Testis (tissue), 2 donors: ENCODE results near the gene SPATA1.

ENCODE experiments used
- POLR2A ChIP-seq: fragments of 450-650 bp; IDR thresholded peaks from one replicate; pipeline ENCODE4 v1.6.1; 2017; ENCODE audit warnings: antibody characterized with exemption, mild to moderate bottlenecking, moderate library complexity
- TF ChIP-seq, protein P1 (sequence below), 3 experiments: fragments of 450-650 bp in 2 of 3; fragments of 200-600 bp in 1 of 3; sonication (generic) in 1 of 3; IDR thresholded peaks; one replicate each; pipeline ENCODE4 v1.5.1; 2016 to 2019; ENCODE audit warnings: antibody characterized with exemption in 3 of 3, mild to moderate bottlenecking in 2 of 3, moderate library complexity in 1 of 3

DNA sequence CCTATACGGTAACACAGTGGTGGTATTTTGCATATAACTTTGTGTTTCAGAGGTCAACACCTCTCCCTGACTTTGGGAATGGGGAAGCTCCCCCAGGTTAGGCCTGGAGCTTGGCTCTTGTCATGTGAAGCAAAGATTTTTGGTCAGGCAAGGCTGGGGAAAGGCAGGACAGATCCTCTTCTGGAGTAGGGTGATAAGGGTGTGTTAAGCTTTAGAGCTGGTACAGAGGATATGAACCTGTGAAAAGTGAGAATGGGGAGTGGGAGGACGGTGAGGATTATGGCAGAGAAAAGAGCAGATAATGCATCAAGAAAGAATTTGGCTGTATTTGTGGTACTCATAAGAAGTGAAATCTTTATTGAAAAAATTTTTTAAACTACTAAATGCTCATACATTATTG lies 24.9 kb upstream of the SPATA1 start:
- TF ChIP-seq, protein P1, sequence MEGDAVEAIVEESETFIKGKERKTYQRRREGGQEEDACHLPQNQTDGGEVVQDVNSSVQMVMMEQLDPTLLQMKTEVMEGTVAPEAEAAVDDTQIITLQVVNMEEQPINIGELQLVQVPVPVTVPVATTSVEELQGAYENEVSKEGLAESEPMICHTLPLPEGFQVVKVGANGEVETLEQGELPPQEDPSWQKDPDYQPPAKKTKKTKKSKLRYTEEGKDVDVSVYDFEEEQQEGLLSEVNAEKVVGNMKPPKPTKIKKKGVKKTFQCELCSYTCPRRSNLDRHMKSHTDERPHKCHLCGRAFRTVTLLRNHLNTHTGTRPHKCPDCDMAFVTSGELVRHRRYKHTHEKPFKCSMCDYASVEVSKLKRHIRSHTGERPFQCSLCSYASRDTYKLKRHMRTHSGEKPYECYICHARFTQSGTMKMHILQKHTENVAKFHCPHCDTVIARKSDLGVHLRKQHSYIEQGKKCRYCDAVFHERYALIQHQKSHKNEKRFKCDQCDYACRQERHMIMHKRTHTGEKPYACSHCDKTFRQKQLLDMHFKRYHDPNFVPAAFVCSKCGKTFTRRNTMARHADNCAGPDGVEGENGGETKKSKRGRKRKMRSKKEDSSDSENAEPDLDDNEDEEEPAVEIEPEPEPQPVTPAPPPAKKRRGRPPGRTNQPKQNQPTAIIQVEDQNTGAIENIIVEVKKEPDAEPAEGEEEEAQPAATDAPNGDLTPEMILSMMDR (IDR thresholded peaks at IDR 0.05) = no peak
- no peak for TF ChIP-seq POLR2A
